HFFc6 (cell line): Measurements from ENCODE around the gene IL17RD. TPM values are rescaled to one million over a fixed set of nuclear protein-coding genes. Genes with fewer than 3 reads are reported as not detected.

Experiments
- DNase-seq: peaks from one replicate; pipeline ENCODE4 v3.0.0-alpha.2; 2018
- H3K27ac Mint-ChIP-seq: 2 replicates; pipeline ENCODE4 v1.8.0; 2020; ENCODE audit warnings: mild to moderate bottlenecking, mixed read lengths
- H3K27me3 Mint-ChIP-seq: 2 replicates; pipeline ENCODE4 v1.8.0; 2021; ENCODE audit warnings: mild to moderate bottlenecking, moderate library complexity, mixed read lengths; ENCODE audit not compliant: insufficient read depth
- H3K36me3 Mint-ChIP-seq: 2 replicates; pipeline ENCODE4 v1.8.0; 2021; ENCODE audit warnings: low read depth, mixed read lengths
- H3K4me1 Mint-ChIP-seq: 2 replicates; pipeline ENCODE4 v1.8.0; 2020; ENCODE audit warnings: low read depth, mixed read lengths
- H3K4me3 Mint-ChIP-seq: 2 replicates; pipeline ENCODE4 v1.8.0; 2020; ENCODE audit warnings: mild to moderate bottlenecking, moderate library complexity, mixed read lengths
- H3K9me3 Mint-ChIP-seq: 2 replicates; pipeline ENCODE4 v1.8.0; 2020; ENCODE audit warnings: mild to moderate bottlenecking, mixed read lengths
- total RNA-seq, 6 experiments: library from RNA; stranded (reverse); fragmentation: NEBNext Ultra II Directional; extraction: Animal tissue kit (Norgen Biotek cat#: 25700); gene quantifications; 2 replicates in 1 of 6; 3 replicates in 5 of 6; pipeline ENCODE4 v1.2.3, GENCODE V29; 2021
- TF ChIP-seq, protein P1 (sequence below): fragments of 200-600 bp; sonication (generic); IDR thresholded peaks from 2 replicates; pipeline ENCODE4 v1.5.0; 2021; ENCODE audit warnings: antibody characterized with exemption, mild to moderate bottlenecking

IL17RD gene
- total RNA-seq, 6 experiments from 2014 or later, result 0.05 to 0.26 (median 0.13) TPM; not detected in 2

DNA sequence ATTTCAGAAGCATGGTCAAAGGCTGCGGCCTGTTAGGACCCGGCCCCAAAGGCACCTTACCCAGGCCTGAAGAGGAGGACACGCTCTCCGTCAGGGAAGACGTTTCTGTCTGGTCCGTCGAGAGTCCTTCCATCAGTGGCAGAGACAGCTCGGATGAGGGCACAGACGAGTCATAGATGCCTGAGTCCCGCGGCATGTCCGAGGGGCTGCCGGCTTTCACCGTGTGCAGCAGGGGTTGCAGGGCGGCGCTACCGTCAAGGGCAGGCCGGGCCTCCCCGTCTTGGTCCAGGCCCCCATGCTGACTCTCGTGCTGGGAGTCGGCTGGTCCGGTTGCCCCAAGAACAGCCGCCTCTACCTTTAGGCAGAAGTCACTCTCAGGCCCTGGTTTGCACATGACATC lies 67.6 kb downstream of the IL17RD start:
- no peak for DNase-seq
- H3K9me3 Mint-ChIP-seq, result no peaks in the 10 kb centered on the region
- peaks cover 6% of the 10 kb centered on the region; the same call in 1 of the 2 replicates for H3K4me1 Mint-ChIP-seq
- no peak overlapping the region for H3K4me3 Mint-ChIP-seq
- TF ChIP-seq, protein P1, sequence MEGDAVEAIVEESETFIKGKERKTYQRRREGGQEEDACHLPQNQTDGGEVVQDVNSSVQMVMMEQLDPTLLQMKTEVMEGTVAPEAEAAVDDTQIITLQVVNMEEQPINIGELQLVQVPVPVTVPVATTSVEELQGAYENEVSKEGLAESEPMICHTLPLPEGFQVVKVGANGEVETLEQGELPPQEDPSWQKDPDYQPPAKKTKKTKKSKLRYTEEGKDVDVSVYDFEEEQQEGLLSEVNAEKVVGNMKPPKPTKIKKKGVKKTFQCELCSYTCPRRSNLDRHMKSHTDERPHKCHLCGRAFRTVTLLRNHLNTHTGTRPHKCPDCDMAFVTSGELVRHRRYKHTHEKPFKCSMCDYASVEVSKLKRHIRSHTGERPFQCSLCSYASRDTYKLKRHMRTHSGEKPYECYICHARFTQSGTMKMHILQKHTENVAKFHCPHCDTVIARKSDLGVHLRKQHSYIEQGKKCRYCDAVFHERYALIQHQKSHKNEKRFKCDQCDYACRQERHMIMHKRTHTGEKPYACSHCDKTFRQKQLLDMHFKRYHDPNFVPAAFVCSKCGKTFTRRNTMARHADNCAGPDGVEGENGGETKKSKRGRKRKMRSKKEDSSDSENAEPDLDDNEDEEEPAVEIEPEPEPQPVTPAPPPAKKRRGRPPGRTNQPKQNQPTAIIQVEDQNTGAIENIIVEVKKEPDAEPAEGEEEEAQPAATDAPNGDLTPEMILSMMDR, result no peak
- no peaks in the 10 kb centered on the region for H3K36me3 Mint-ChIP-seq
- H3K27ac Mint-ChIP-seq, result no peak overlapping the region
- peaks cover 17% of the 10 kb centered on the region for H3K27me3 Mint-ChIP-seq

DNA sequence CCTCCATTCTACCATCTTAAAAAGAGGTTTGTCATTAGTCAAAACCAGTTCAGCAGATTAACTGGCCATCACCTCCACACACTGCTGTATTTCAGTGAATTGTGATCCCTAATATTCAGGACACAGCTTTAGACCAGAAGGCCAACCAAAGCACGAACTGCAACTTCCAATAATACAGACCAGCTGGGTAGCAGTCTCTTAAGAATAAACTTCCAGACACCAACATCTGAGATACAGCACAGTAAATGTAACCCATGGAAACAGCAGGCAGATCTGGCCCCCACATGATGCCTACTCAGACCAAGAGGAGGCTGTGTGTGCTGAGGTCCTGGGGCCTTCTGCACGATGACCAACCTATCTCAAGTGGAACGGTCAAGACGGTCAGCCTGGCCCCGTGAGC lies 69.8 kb downstream of the IL17RD start:
- H3K27ac Mint-ChIP-seq, result no peak overlapping the region
- peaks cover 17% of the 10 kb centered on the region for H3K27me3 Mint-ChIP-seq
- DNase-seq, result no peak
- H3K9me3 Mint-ChIP-seq, result no peaks in the 10 kb centered on the region
- no peaks in the 10 kb centered on the region for H3K36me3 Mint-ChIP-seq
- TF ChIP-seq, protein P1, result no peak
- H3K4me3 Mint-ChIP-seq, result no peak overlapping the region
- peaks cover 6% of the 10 kb centered on the region; the same call in 1 of the 2 replicates for H3K4me1 Mint-ChIP-seq

DNA sequence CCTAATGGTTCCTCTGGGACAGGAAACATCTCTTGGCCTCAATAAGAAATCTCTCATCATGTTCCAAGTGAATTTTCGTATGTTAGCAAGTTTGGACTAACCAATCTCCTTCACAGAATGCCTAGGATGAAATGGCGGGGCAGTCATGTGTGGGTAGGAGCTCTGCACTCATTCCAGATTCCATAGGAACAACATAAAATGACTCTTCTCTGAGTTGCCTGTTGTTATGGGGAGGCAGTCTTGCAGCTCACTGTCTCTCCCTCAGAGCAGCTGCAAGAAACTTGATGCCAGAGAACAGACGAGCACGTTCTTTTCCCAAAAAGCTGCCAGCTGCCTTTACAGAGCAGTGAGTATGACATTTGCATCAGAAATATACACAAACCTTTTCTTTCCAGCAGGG lies 70.6 kb downstream of the IL17RD start:
- TF ChIP-seq, protein P1, result no peak
- Mint-ChIP-seq H3K4me1 (peaks cover 6% of the 10 kb centered on the region; the same call in 1 of the 2 replicates), H3K4me3 (no peak overlapping the region; the same call in 1 of the 2 replicates), H3K36me3 (no peaks in the 10 kb centered on the region), H3K27ac (no peak overlapping the region), H3K9me3 (no peaks in the 10 kb centered on the region), H3K27me3 (peaks cover 19% of the 10 kb centered on the region)
- no peak for DNase-seq

DNA sequence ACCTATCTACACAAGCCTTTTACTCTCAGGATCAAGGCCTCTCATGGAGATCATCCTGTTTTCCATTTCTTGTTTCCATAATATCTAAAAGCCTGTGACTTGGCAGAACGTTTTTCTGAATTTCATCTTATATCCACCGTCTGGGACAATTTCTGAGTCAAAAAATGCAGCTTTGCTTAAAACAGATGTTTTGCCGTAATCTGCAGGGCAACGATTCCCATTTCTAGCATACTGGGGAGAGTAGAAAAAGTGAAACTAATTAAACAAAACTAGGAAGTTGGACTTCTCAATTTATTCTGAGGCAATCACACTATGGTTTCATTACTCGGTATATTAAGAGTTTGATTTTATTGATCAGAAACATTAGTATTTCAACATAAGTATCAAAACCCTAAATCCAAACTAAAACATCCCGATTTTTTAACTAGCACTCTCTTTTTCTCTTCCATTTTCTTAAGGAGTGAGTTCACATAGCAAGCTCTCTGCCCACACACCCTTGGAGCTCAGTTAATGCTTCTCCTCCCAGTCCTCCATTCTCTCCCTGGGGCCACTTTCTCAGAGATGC lies 71.1 kb downstream of the IL17RD start:
- H3K9me3 Mint-ChIP-seq, result no peaks in the 10 kb centered on the region
- peaks cover 19% of the 10 kb centered on the region for H3K27me3 Mint-ChIP-seq
- H3K27ac Mint-ChIP-seq, result no peak overlapping the region
- TF ChIP-seq, protein P1, result no peak
- peaks cover 6% of the 10 kb centered on the region; the same call in 1 of the 2 replicates for H3K4me1 Mint-ChIP-seq
- H3K36me3 Mint-ChIP-seq, result no peaks in the 10 kb centered on the region
- DNase-seq, result no peak
- no peak overlapping the region; the same call in 1 of the 2 replicates for H3K4me3 Mint-ChIP-seq

DNA sequence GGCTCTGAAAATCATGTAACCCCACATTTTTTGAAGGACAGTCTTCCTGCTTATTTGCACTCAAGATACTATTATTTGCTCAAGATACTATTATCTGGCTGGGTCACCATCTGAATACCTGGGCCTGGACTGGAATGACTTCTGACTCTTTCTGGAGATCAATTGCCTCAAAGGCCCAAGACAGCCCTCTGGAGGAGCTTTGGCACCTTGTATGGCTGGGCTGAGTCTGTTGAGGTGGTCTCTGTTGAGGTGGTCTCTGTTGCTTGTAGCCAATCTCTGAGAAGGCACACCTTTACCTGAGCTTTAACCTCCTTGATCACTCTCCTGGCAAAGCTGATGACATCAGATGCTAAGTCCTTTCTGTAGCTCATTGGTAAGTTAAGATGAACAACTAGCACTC lies 71.7 kb downstream of the IL17RD start:
- Mint-ChIP-seq H3K36me3 (no peaks in the 10 kb centered on the region), H3K4me3 (no peak overlapping the region), H3K27ac (no peak overlapping the region), H3K9me3 (no peaks in the 10 kb centered on the region), H3K4me1 (peaks cover 2% of the 10 kb centered on the region; the same call in 1 of the 2 replicates), H3K27me3 (peaks cover 17% of the 10 kb centered on the region)
- DNase-seq, result no peak
- TF ChIP-seq, protein P1, result no peak
